ENCODE measurements around the gene KCTD1.

KCTD1 gene

GRCh38 chr18:26561769-26562168 lies 13.4 kb upstream of the KCTD1 start:
- no peak for TF ChIP-seq ZNF274 (IDR thresholded peaks at IDR 0.05; ENCODE audit: low read depth, low read length)
- H3K4me3 ChIP-seq (ENCODE audit: low read length), result no peak overlapping the region

- TF ChIP-seq ZNF274 (IDR thresholded peaks at IDR 0.05; ENCODE audit: low read depth, low read length), result no peak
- no peak overlapping the region for H3K4me3 ChIP-seq (ENCODE audit: low read length)
Observed at GRCh38 chr18:26556573-26556972, 8.2 kb upstream of the KCTD1 start.

GRCh38 chr18:26555804-26556553 lies 7.6 kb upstream of the KCTD1 start:
- no peak for TF ChIP-seq ZNF274 (IDR thresholded peaks at IDR 0.05; ENCODE audit: low read depth, low read length)

GRCh38 chr18:26553943-26554342 lies 5.6 kb upstream of the KCTD1 start:
- H3K4me3 ChIP-seq (ENCODE audit: low read length), result no peak overlapping the region
- no peak for TF ChIP-seq ZNF274 (IDR thresholded peaks at IDR 0.05; ENCODE audit: low read depth, low read length)

More at GRCh38 chr18:26555804-26556553, 7.6 kb upstream of the KCTD1 start:
- no peak overlapping the region for H3K4me3 ChIP-seq (ENCODE audit: low read length)

GRCh38 chr18:26551695-26552081 lies 3.3 kb upstream of the KCTD1 start:
- TF ChIP-seq ZNF274 (IDR thresholded peaks at IDR 0.05; ENCODE audit: low read depth, low read length), result no peak
- no peak overlapping the region for H3K4me3 ChIP-seq (ENCODE audit: low read length)

- no peak for TF ChIP-seq ZNF274 (IDR thresholded peaks at IDR 0.05; ENCODE audit: low read depth, low read length)
- H3K4me3 ChIP-seq (ENCODE audit: low read length), result no peak overlapping the region
Observed at GRCh38 chr18:26550998-26551694, 2.8 kb upstream of the KCTD1 start.

- no peak for TF ChIP-seq ZNF274 (IDR thresholded peaks at IDR 0.05; ENCODE audit: low read depth, low read length)
- H3K4me3 ChIP-seq (ENCODE audit: low read length), result peak overlapping the region; percentile 78; the same call in 1 of the 2 replicates
Observed at GRCh38 chr18:26549263-26550094, 1.1 kb upstream of the KCTD1 start.

GRCh38 chr18:26547646-26548414 lies 523 bp downstream of the KCTD1 start:
- H3K4me3 ChIP-seq (ENCODE audit: low read length), result peak overlapping the region; percentile 78
- no peak for TF ChIP-seq ZNF274 (IDR thresholded peaks at IDR 0.05; ENCODE audit: low read depth, low read length)

- H3K4me3 ChIP-seq (ENCODE audit: low read length), result peak overlapping the region; percentile 78; the same call in 1 of the 2 replicates
- no peak for TF ChIP-seq ZNF274 (IDR thresholded peaks at IDR 0.05; ENCODE audit: low read depth, low read length)
Observed at GRCh38 chr18:26546875-26547645, 1.3 kb downstream of the KCTD1 start.

- TF ChIP-seq ZNF274 (IDR thresholded peaks at IDR 0.05; ENCODE audit: low read depth, low read length), result no peak
Observed at GRCh38 chr18:26546170-26546874, 2.0 kb downstream of the KCTD1 start.

GRCh38 chr18:26545335-26546123 lies 2.8 kb downstream of the KCTD1 start:
- no peak for TF ChIP-seq ZNF274 (IDR thresholded peaks at IDR 0.05; ENCODE audit: low read depth, low read length)
- no peak overlapping the region for H3K4me3 ChIP-seq (ENCODE audit: low read length)

More at GRCh38 chr18:26546170-26546874, 2.0 kb downstream of the KCTD1 start:
- no peak overlapping the region for H3K4me3 ChIP-seq (ENCODE audit: low read length)

GRCh38 chr18:26544451-26544850 lies 3.9 kb downstream of the KCTD1 start:
- H3K4me3 ChIP-seq (ENCODE audit: low read length), result no peak overlapping the region

More at GRCh38 chr18:26544451-26544850, 3.9 kb downstream of the KCTD1 start:
- TF ChIP-seq ZNF274 (IDR thresholded peaks at IDR 0.05; ENCODE audit: low read depth, low read length), result no peak
